GM12891 (cell line): ENCODE results near the gene NDEL1.

Experiments used
- DNase-seq: peaks from one replicate; pipeline ENCODE4 v3.0.0; 2011; ENCODE audit warnings: low spot score; ENCODE audit not compliant: insufficient read length
- FAIRE-seq: peaks from 2 replicates; lab custom pipeline; 2011; peaks lifted over from hg19 to GRCh38; lab: Jason Lieb, UNC
- PAX5 ChIP-seq: IDR thresholded peaks from 2 replicates; pipeline ENCODE4 v1.6.1; 2011; ENCODE audit warnings: low read length, moderate library complexity, mild to moderate bottlenecking; ENCODE audit not compliant: insufficient read depth, severe bottlenecking
- POLR2A ChIP-seq: IDR thresholded peaks from 2 replicates; pipeline ENCODE4 v1.6.1; 2011; ENCODE audit warnings: low read depth, low read length, control low read depth
- POLR2AphosphoS5 ChIP-seq: IDR thresholded peaks from 2 replicates; pipeline ENCODE4 v1.6.1; 2011; ENCODE audit warnings: low read depth, low read length, control low read depth
- POU2F2 ChIP-seq: IDR thresholded peaks from 2 replicates; pipeline ENCODE4 v1.6.1; 2011; ENCODE audit warnings: low read depth, mild to moderate bottlenecking, control low read depth, low read length, moderate library complexity
- SPI1 ChIP-seq: IDR thresholded peaks from 2 replicates; pipeline ENCODE4 v1.6.1; 2011; ENCODE audit warnings: low read depth, low read length, control low read depth
- TAF1 ChIP-seq: IDR thresholded peaks from 2 replicates; pipeline ENCODE4 v1.6.1; 2011; ENCODE audit warnings: low read depth, low read length, control low read depth

The NDEL1 gene

GRCh38 chr17:8413938-8414337, 21.7 kb upstream of the NDEL1 start:
- DNase-seq = no peak
- no peak for FAIRE-seq
- TF ChIP-seq SPI1 (no peak), TAF1 (no peak), PAX5 (no peak), POLR2A (no peak), POU2F2 (no peak), POLR2AphosphoS5 (no peak)

- TF ChIP-seq POU2F2 (no peak), POLR2A (no peak), SPI1 (no peak), PAX5 (no peak), TAF1 (no peak), POLR2AphosphoS5 (no peak)
- FAIRE-seq (no peak), DNase-seq (no peak)
Observed at GRCh38 chr17:8417806-8418205, 17.9 kb upstream of the NDEL1 start.

DNA sequence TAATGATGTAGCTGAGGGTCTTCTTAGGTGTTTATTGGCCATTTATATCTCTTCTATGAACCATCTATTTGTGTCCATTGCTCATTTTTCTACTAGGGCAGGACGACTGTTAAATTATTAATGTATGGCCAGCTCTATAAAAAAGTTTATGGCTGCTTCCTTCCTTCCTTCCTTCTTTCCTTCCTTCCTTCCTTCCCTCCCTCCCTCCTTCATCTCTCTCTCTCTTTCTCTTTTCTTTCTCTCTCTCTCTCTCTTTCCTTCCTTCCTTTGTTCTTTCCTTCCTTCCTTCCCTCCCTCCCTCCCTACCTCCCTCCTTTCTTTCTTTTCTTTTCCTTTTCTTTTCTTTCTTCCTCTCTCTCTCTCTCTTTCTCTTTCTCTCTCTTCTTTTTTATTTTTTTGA, 17.2 kb upstream of the NDEL1 start:
- FAIRE-seq (no peak), DNase-seq (no peak)
- TF ChIP-seq POLR2A = no peak
- no peak for TF ChIP-seq SPI1
- TF ChIP-seq POU2F2 = no peak
- no peak for TF ChIP-seq POLR2AphosphoS5
- TF ChIP-seq PAX5 = no peak
- TF ChIP-seq TAF1 = no peak

- DNase-seq (no peak), FAIRE-seq (no peak)
- TF ChIP-seq SPI1 (no peak), TAF1 (no peak), POU2F2 (no peak), POLR2AphosphoS5 (no peak)
Observed at GRCh38 chr17:8419305-8419704, 16.4 kb upstream of the NDEL1 start.

- FAIRE-seq = no peak
- DNase-seq = no peak
- TF ChIP-seq SPI1 = no peak
- TF ChIP-seq POU2F2 = no peak
- no peak for TF ChIP-seq POLR2A
- no peak for TF ChIP-seq PAX5
- TF ChIP-seq POLR2AphosphoS5 = no peak
- TF ChIP-seq TAF1 = no peak
Observed at GRCh38 chr17:8420041-8420934, 15.4 kb upstream of the NDEL1 start.

- no peak for DNase-seq
- no peak for TF ChIP-seq TAF1
- TF ChIP-seq PAX5 = no peak
- no peak for TF ChIP-seq POLR2AphosphoS5
- TF ChIP-seq SPI1 = no peak
- no peak for TF ChIP-seq POLR2A
- TF ChIP-seq POU2F2 = no peak
- no peak for FAIRE-seq
Observed at GRCh38 chr17:8421571-8421970, 14.1 kb upstream of the NDEL1 start.

DNA sequence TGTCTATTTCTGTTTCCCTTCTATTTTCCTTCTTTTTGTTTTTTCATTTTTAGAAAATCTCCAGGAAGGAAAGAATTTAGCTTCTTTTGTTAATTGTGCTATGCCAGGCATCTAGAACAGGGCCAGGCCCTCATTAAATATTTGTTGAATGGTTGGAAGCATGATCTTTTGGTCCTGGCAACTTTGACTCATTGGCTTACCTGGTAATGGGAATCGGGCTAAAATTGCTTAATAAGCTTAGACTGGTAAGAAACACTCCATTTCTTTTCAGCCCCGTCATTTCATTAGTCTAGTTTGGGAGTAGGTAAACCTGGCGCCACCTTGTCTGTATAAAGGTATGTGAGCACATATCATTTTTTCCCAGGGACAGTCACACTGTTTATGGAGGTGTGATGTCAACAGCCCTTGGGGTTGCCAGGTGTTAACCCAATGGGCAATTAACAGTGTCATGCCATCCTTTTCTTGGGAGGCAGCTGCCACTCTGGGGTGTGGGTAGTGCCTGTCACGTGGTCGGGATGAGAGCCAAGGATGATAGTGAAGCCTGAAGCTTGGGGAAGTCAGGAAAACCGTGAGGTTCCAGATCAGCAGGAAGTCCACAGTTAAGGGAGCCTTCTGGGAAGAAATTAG, 9.5 kb upstream of the NDEL1 start:
- DNase-seq (no peak), FAIRE-seq (no peak)
- TF ChIP-seq POLR2AphosphoS5 = no peak
- TF ChIP-seq TAF1 = no peak
- TF ChIP-seq POU2F2 = no peak
- no peak for TF ChIP-seq POLR2A
- no peak for TF ChIP-seq PAX5
- no peak for TF ChIP-seq SPI1

DNA sequence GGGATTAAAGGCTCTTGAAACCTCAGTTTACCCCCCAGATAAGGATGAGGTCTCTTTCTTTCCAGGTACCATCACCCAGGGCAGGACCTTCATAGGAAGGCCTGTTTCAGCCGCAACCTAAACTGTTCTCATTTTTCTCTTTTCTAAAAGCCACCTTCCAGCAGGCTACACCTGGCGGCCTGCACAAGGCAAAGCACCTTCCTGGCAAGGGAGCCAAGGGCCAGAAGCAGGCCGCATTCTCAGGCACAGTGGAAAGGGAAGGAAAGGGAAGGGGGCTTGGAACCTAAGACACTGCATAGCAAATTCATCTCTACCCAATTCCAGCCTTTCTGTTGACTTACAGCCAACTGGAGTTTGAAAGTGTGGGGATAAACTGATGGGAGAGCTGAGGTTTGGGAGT, 8.9 kb upstream of the NDEL1 start:
- DNase-seq (no peak), FAIRE-seq (no peak)
- TF ChIP-seq PAX5 (no peak), SPI1 (no peak), POLR2A (no peak), POU2F2 (no peak), TAF1 (no peak), POLR2AphosphoS5 (no peak)

DNA sequence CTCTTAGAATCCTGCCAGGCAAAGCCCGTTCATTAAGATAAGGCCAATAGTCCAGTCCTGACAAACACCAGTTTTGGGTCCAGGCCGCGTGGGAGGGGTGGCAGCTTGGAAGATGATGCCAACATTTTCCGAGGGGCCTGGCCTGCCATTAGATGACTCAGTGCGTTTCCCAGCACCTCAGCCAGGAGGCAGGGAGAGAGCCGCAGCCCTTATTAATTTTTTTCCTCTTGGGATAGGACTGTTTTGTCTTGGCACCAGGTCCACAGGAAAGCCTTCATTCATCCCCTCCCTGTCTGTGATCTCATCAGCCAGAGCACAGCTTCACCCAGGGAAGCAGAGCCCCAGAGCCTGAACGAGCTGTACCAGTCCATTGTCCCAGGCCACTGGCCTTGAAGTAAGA, 4.7 kb upstream of the NDEL1 start:
- DNase-seq = no peak
- no peak for TF ChIP-seq SPI1
- no peak for TF ChIP-seq POU2F2
- no peak for FAIRE-seq
